ENCODE data around the gene ATRN.

DNA sequence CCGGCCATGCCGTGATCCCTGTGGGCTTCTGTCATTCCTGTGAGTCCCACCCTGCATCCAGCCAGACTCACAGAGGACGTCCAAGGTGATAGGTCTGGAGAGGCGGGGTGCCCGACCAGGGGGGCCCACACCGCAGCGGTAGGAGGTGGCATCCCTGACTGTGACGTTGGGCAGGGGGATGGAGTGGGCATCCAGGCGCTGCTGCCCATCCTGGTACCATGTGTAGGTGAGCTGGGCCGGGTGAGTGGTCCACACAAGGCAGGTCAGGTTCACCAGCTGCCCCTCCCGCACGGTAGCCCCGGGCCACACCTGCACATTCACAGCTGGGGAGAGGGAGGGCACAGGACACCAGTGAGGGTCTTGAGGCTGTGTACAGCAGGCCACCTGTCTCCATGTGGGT, 222.6 kb downstream of the ATRN start:
- TF ChIP-seq, protein P1, sequence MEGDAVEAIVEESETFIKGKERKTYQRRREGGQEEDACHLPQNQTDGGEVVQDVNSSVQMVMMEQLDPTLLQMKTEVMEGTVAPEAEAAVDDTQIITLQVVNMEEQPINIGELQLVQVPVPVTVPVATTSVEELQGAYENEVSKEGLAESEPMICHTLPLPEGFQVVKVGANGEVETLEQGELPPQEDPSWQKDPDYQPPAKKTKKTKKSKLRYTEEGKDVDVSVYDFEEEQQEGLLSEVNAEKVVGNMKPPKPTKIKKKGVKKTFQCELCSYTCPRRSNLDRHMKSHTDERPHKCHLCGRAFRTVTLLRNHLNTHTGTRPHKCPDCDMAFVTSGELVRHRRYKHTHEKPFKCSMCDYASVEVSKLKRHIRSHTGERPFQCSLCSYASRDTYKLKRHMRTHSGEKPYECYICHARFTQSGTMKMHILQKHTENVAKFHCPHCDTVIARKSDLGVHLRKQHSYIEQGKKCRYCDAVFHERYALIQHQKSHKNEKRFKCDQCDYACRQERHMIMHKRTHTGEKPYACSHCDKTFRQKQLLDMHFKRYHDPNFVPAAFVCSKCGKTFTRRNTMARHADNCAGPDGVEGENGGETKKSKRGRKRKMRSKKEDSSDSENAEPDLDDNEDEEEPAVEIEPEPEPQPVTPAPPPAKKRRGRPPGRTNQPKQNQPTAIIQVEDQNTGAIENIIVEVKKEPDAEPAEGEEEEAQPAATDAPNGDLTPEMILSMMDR (IDR thresholded peaks at IDR 0.05) = no peak
- no peak for TF ChIP-seq EZH2 (IDR thresholded peaks at IDR 0.05; ENCODE audit: borderline replicate concordance, insufficient read depth, low read depth, low read length, poor library complexity, severe bottlenecking)

Measured in B cell (primary cell).